Common myeloid progenitor, CD34-positive (primary cell): Measurements from ENCODE around the gene MYO16.
"Not testable (repeated sequence)": the region's sequence is repeated elsewhere in the genome, so short reads cannot be mapped to it uniquely, and the experiment has no call there.

Experiments used
- CTCF ChIA-PET: fragments of 350-600 bp; sonication (Branson Sonifier 250); formaldehyde crosslinking; loops from one replicate; lab custom pipeline; 2021; ENCODE audit warnings: antibody characterized with exemption; lab: Charles Lee
- POLR2A ChIA-PET: fragments of 350-600 bp; sonication (Branson Sonifier 250); formaldehyde crosslinking; loops from one replicate; lab custom pipeline; 2021; ENCODE audit warnings: antibody characterized with exemption; lab: Charles Lee
- DNase-seq, 3 donors: peaks; one replicate each; pipeline versions ENCODE4 v3.0.0 to v3.0.0-alpha.2; 2013
- H3K27ac ChIP-seq, 2 experiments: 1 replicate in 1 of 2; 2 replicates in 1 of 2; pipeline ENCODE4 v1.7.0; 2013; ENCODE audit warnings: inconsistent platforms in 2 of 2, low read length in 2 of 2, mild to moderate bottlenecking in 2 of 2, low read depth in 1 of 2, moderate library complexity in 1 of 2; ENCODE audit not compliant: severe bottlenecking in 2 of 2, insufficient read depth in 1 of 2, poor library complexity in 1 of 2
- H3K27me3 ChIP-seq, 5 experiments: replicated peaks in 2 of 5; 1 replicate in 3 of 5; 2 replicates in 2 of 5; pipeline versions ENCODE4 v1.6.1 to v1.7.0; 2013; ENCODE audit warnings: low read length in 4 of 5, mild to moderate bottlenecking in 2 of 5, moderate library complexity in 2 of 5, inconsistent platforms in 1 of 5; ENCODE audit not compliant: insufficient read depth in 5 of 5, control insufficient read depth in 4 of 5
- H3K36me3 ChIP-seq, 4 experiments: 1 replicate in 2 of 4; 2 replicates in 2 of 4; pipeline versions ENCODE4 v1.6.1 to v1.7.0; 2013; ENCODE audit warnings: low read length in 3 of 4, control low read depth in 1 of 4, mild to moderate bottlenecking in 1 of 4; ENCODE audit not compliant: control insufficient read depth in 4 of 4, insufficient read depth in 4 of 4
- H3K4me1 ChIP-seq, 4 experiments: 1 replicate in 3 of 4; 2 replicates in 1 of 4; pipeline versions ENCODE4 v1.6.1 to v1.7.1; 2013; ENCODE audit warnings: low read length in 3 of 4, mild to moderate bottlenecking in 3 of 4, control low read depth in 1 of 4, inconsistent platforms in 1 of 4, moderate library complexity in 1 of 4; ENCODE audit not compliant: control insufficient read depth in 4 of 4, insufficient read depth in 4 of 4; ENCODE audit errors: control extremely low read depth in 1 of 4
- H3K4me3 ChIP-seq, 7 experiments: 1 replicate in 4 of 7; 2 replicates in 3 of 7; pipeline versions ENCODE4 v1.5.1 to v1.7.0; 2013; ENCODE audit warnings: mild to moderate bottlenecking in 7 of 7, low read length in 6 of 7, moderate library complexity in 6 of 7, inconsistent platforms in 2 of 7, low read depth in 2 of 7, control low read depth in 1 of 7; ENCODE audit not compliant: insufficient read depth in 4 of 7, control insufficient read depth in 1 of 7; ENCODE audit errors: extremely low read depth in 1 of 7
- H3K9me3 ChIP-seq, 5 experiments: 1 replicate in 4 of 5; 2 replicates in 1 of 5; pipeline versions ENCODE4 v1.6.1 to v1.7.1; 2013; ENCODE audit warnings: low read length in 4 of 5, mild to moderate bottlenecking in 2 of 5, inconsistent platforms in 1 of 5, low read depth in 1 of 5, moderate library complexity in 1 of 5; ENCODE audit not compliant: control insufficient read depth in 4 of 5, insufficient read depth in 2 of 5; ENCODE audit errors: control extremely low read depth in 1 of 5
- WGBS: methylation state at CpG from one replicate; pipeline ENCODE4 v1.1.5; 2013; ENCODE audit not compliant: insufficient coverage; 5-methylcytosine and 5-hydroxymethylcytosine counted together

MYO16 gene

GRCh38 chr13:108981407-108981806 is 352.0 kb downstream of the MYO16 start:
- WGBS, result 100% methylated on average over 2 of the region's 7 CpGs
- Histone ChIP-seq H3K27me3 (no peaks in the 10 kb centered on the region), H3K9me3 (no peaks in the 10 kb centered on the region), H3K4me3 (no peak overlapping the region), H3K27ac (no peak overlapping the region), H3K36me3 (no peaks in the 10 kb centered on the region), H3K4me1 (peaks cover 0 to 7% (median 0%) of the 10 kb centered on the region in 4 experiments)
- no peak for DNase-seq
- CTCF ChIA-PET, result no interaction called here
- POLR2A ChIA-PET, result no interaction called here

GRCh38 chr13:108983273-108983672 is 353.9 kb downstream of the MYO16 start:
- 94% methylated on average over 5 of the region's 6 CpGs for WGBS
- no peak overlapping the region for H3K4me3 ChIP-seq
- no peak for DNase-seq
- ChIA-PET POLR2A (interaction anchor here (0.6 kb wide), 1 partner anchor 1062 kb away, joined by 4 read pairs; no protein-coding TSS in a partner anchor), CTCF (no interaction called here)
- H3K36me3 ChIP-seq, result no peaks in the 10 kb centered on the region
- no peak overlapping the region for H3K27ac ChIP-seq
- no peaks in the 10 kb centered on the region for H3K9me3 ChIP-seq
- peaks cover 0 to 7% (median 0%) of the 10 kb centered on the region in 4 experiments for H3K4me1 ChIP-seq
- H3K27me3 ChIP-seq, result no peaks in the 10 kb centered on the region

- peaks cover 0 to 7% (median 0%) of the 10 kb centered on the region in 4 experiments for H3K4me1 ChIP-seq
- H3K27ac ChIP-seq, result no peak overlapping the region
- H3K4me3 ChIP-seq, result no peak overlapping the region
- CTCF ChIA-PET, result no interaction called here
- 96% methylated on average over 4 of the region's 7 CpGs for WGBS
- DNase-seq, result no peak
- no peaks in the 10 kb centered on the region for H3K36me3 ChIP-seq
- no peaks in the 10 kb centered on the region for H3K27me3 ChIP-seq
- POLR2A ChIA-PET, result no interaction called here
- H3K9me3 ChIP-seq, result no peaks in the 10 kb centered on the region
Observed at GRCh38 chr13:108984251-108984920, 355.0 kb downstream of the MYO16 start.

GRCh38 chr13:108985166-108985565 is 355.8 kb downstream of the MYO16 start:
- ChIA-PET CTCF (no interaction called here), POLR2A (no interaction called here)
- peaks cover 0 to 6% (median 0%) of the 10 kb centered on the region in 4 experiments for H3K4me1 ChIP-seq
- no peaks in the 10 kb centered on the region for H3K9me3 ChIP-seq
- no peaks in the 10 kb centered on the region for H3K27me3 ChIP-seq
- no peak overlapping the region for H3K4me3 ChIP-seq
- no peak overlapping the region for H3K27ac ChIP-seq
- WGBS, result 100% methylated on average over 6 of the region's 10 CpGs
- H3K36me3 ChIP-seq, result no peaks in the 10 kb centered on the region
- DNase-seq, result no peak

- no peak overlapping the region for H3K27ac ChIP-seq
- DNase-seq, result no peak
- POLR2A ChIA-PET, result no interaction called here
- H3K27me3 ChIP-seq, result no peaks in the 10 kb centered on the region
- CTCF ChIA-PET, result no interaction called here
- H3K4me1 ChIP-seq, result no peaks in the 10 kb centered on the region
- H3K9me3 ChIP-seq, result no peaks in the 10 kb centered on the region
- H3K36me3 ChIP-seq, result no peaks in the 10 kb centered on the region
- H3K4me3 ChIP-seq, result no peak overlapping the region
- 95% methylated on average over 2 of the region's 4 CpGs for WGBS
Observed at GRCh38 chr13:108987517-108987916, 358.1 kb downstream of the MYO16 start.

- Histone ChIP-seq H3K4me3 (no peak overlapping the region), H3K27me3 (no peaks in the 10 kb centered on the region), H3K27ac (no peak overlapping the region), H3K4me1 (no peaks in the 10 kb centered on the region), H3K36me3 (no peaks in the 10 kb centered on the region), H3K9me3 (no peaks in the 10 kb centered on the region)
- CTCF ChIA-PET, result no interaction called here
- POLR2A ChIA-PET, result no interaction called here
- no peak for DNase-seq
- no CpG with 5 or more reads among the region's 5 CpGs for WGBS
Observed at GRCh38 chr13:108987944-108988343, 358.5 kb downstream of the MYO16 start.

- H3K9me3 ChIP-seq, H3K36me3 ChIP-seq, H3K27me3 ChIP-seq, DNase-seq, CTCF ChIA-PET, H3K4me3 ChIP-seq, H3K27ac ChIP-seq, POLR2A ChIA-PET, H3K4me1 ChIP-seq: not testable (repeated sequence)
- WGBS, result 71% methylated on average over 3 of the region's 3 CpGs
Observed at GRCh38 chr13:108991416-108991815, 362.0 kb downstream of the MYO16 start.
